K562 (cell line): ENCODE measurements around the gene SCAP. TPM values are rescaled to one million over a fixed set of nuclear protein-coding genes. Genes with fewer than 3 reads are reported as not detected.

Experiments used
- CHD1 ChIP-seq: fragments of 200-600 bp; sonication (generic); IDR thresholded peaks from one replicate; pipeline ENCODE4 v1.6.1; 2012; ENCODE audit warnings: mild to moderate bottlenecking, moderate library complexity, low read length, inconsistent platforms
- CHD4 ChIP-seq: fragments of 200-600 bp; sonication (generic); IDR thresholded peaks from 3 replicates; pipeline ENCODE4 v1.6.1; 2012; ENCODE audit warnings: low read depth, mild to moderate bottlenecking, mixed read lengths, low read length, inconsistent platforms; ENCODE audit not compliant: insufficient read depth, insufficient replicate concordance, poor library complexity, severe bottlenecking
- EP300 ChIP-seq: IDR thresholded peaks from 2 replicates; pipeline ENCODE4 v1.6.1; 2012; ENCODE audit warnings: low read length, improper control_type of control experiment
- JUN ChIP-seq, 2 experiments: sonication (generic) in 1 of 2; formaldehyde crosslinking in 1 of 2; IDR thresholded peaks; 2 replicates each; pipeline versions ENCODE4 v1.6.1 to v1.8.0; 2012 to 2022; ENCODE audit warnings: borderline replicate concordance in 2 of 2, mild to moderate bottlenecking in 2 of 2, improper control_type of control experiment in 1 of 2, low read depth in 1 of 2, low read length in 1 of 2, missing genetic modification reagents in 1 of 2
- KLF13 ChIP-seq: fragments of 450-650 bp; IDR thresholded peaks from 2 replicates; pipeline ENCODE4 v1.6.1; 2016; ENCODE audit warnings: missing genetic modification characterization, low read depth, mild to moderate bottlenecking, missing compliant biosample characterization, moderate library complexity, borderline replicate concordance
- MCM2 ChIP-seq: fragments of 450-650 bp; IDR thresholded peaks from 2 replicates; pipeline ENCODE4 v1.6.1; 2017; ENCODE audit warnings: low read depth, mild to moderate bottlenecking
- MYC ChIP-seq, 2 experiments: fragments of 250-450 bp in 1 of 2; sonication (Bioruptor Pico) in 1 of 2; IDR thresholded peaks; 2 replicates each; pipeline versions ENCODE4 v1.5.1 to v1.6.1; 2012 to 2021; ENCODE audit warnings: low read depth in 2 of 2, borderline replicate concordance in 1 of 2, improper control_type of control experiment in 1 of 2, low read length in 1 of 2, mild to moderate bottlenecking in 1 of 2, moderate library complexity in 1 of 2
- PTBP1 ChIP-seq: fragments of 200-400 bp; formaldehyde crosslinking; IDR thresholded peaks from 2 replicates; pipeline ENCODE4 v1.6.1; 2017; ENCODE audit warnings: low read depth, low read length
- SP2 ChIP-seq: IDR thresholded peaks from 2 replicates; pipeline ENCODE4 v1.6.1; 2011; ENCODE audit warnings: mild to moderate bottlenecking, low read depth, low read length, moderate library complexity; ENCODE audit not compliant: poor library complexity, severe bottlenecking; ENCODE audit errors: extremely low read depth
- TAF1 ChIP-seq: IDR thresholded peaks from 2 replicates; pipeline ENCODE4 v1.6.1; 2011; ENCODE audit warnings: mild to moderate bottlenecking, low read length, moderate library complexity; ENCODE audit not compliant: insufficient read depth, control insufficient read depth, severe bottlenecking; ENCODE audit errors: extremely low read depth
- ZNF444 ChIP-seq: fragments of 250-450 bp; sonication (Bioruptor Pico); IDR thresholded peaks from 2 replicates; pipeline ENCODE4 v1.4.0; 2020; ENCODE audit warnings: mild to moderate bottlenecking, moderate library complexity
- ZNF589 ChIP-seq: fragments of 200-800 bp; sonication (Bioruptor generic); IDR thresholded peaks from 2 replicates; pipeline ENCODE4 v1.6.1; 2016; ENCODE audit warnings: low read depth, missing genetic modification characterization, missing compliant biosample characterization
- polyA plus RNA-seq, 8 experiments: library from polyadenylated mRNA; depleted of rRNA in 4 of 8; stranded (reverse) in 5 of 8; unstranded in 3 of 8; fragments of >200 nt; fragmentation: Nextera tagmentation in 2 of 8; fragmentation: Illumina TruSeq in 1 of 8; extraction: Ambion mirVana in 2 of 8; extraction: Trizol in 1 of 8; gene quantifications; 2 replicates each; pipeline versions ENCODE4 v1.2.1 to v1.2.3, GENCODE V29; 2011 to 2014; ENCODE audit warnings: inconsistent platforms in 1 of 8, missing spikeins in 1 of 8
- total RNA-seq, 7 experiments: library from RNA; depleted of rRNA in 6 of 7; stranded (reverse); fragments of >200 nt in 6 of 7; fragmentation: Illumina TruSeq in 2 of 7; extraction: Trizol in 2 of 7; gene quantifications; 2 replicates each; pipeline versions ENCODE4 v1.2.1 to v1.2.3, GENCODE V29; 2011 to 2021; ENCODE audit warnings: low replicate concordance in 1 of 7
- TF ChIP-seq, protein P1 (sequence below), 2 experiments: fragments of 150-350 bp in 1 of 2; IDR thresholded peaks; 2 replicates each; pipeline ENCODE4 v1.6.1; 2012 to 2016; ENCODE audit warnings: low read depth in 2 of 2, low read length in 2 of 2, mild to moderate bottlenecking in 1 of 2, moderate library complexity in 1 of 2
- TF ChIP-seq, protein P2 (sequence below): fragments of 450-650 bp; IDR thresholded peaks from 2 replicates; pipeline ENCODE4 v1.7.1; 2018; ENCODE audit warnings: mild to moderate bottlenecking, low read depth; ENCODE audit not compliant: partially characterized antibody

SCAP gene
- total and polyA plus RNA-seq, 9 of the 15 experiments (the other 6 are each of a cell fraction or from before 2014, with no cell fraction given), result 2.6 to 104 (median 37.8) TPM

DNA sequence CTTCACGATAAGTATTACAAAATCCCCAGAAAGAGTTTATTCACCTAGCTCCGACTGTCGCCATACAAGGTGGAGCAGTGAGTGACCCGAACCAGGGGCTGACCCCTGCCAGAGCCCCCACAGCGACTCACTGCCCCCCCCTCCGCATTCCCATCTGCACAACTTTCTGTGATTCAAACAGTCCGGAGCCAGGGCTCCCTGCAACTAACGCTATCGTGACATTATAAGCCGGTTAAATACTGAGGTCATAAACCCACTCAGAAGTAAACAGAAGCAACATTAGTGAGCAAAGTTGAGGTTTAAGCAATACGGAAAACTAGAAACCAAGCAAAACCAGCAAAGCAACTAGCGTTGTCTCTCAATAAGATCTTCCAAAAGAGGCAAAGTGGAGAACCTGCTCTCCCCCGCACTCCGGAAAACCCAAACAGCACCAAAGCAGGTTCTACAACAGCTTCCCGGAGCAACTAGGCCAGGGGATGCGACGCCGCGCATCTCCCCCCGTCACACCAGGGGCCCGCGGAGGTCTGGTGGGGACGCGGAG lies 642 bp downstream of the SCAP start (continued):
- no peak for TF ChIP-seq MYC (IDR thresholded peaks at IDR 0.05; ENCODE audit: low read depth, low read length)
- no peak for TF ChIP-seq MYC (CRISPR knock-in tag; IDR thresholded peaks at IDR 0.05; ENCODE audit: borderline replicate concordance, low read depth)
- no peak for TF ChIP-seq ZNF444
- peak; percentile 34 for TF ChIP-seq CHD1
- TF ChIP-seq, protein P1, sequence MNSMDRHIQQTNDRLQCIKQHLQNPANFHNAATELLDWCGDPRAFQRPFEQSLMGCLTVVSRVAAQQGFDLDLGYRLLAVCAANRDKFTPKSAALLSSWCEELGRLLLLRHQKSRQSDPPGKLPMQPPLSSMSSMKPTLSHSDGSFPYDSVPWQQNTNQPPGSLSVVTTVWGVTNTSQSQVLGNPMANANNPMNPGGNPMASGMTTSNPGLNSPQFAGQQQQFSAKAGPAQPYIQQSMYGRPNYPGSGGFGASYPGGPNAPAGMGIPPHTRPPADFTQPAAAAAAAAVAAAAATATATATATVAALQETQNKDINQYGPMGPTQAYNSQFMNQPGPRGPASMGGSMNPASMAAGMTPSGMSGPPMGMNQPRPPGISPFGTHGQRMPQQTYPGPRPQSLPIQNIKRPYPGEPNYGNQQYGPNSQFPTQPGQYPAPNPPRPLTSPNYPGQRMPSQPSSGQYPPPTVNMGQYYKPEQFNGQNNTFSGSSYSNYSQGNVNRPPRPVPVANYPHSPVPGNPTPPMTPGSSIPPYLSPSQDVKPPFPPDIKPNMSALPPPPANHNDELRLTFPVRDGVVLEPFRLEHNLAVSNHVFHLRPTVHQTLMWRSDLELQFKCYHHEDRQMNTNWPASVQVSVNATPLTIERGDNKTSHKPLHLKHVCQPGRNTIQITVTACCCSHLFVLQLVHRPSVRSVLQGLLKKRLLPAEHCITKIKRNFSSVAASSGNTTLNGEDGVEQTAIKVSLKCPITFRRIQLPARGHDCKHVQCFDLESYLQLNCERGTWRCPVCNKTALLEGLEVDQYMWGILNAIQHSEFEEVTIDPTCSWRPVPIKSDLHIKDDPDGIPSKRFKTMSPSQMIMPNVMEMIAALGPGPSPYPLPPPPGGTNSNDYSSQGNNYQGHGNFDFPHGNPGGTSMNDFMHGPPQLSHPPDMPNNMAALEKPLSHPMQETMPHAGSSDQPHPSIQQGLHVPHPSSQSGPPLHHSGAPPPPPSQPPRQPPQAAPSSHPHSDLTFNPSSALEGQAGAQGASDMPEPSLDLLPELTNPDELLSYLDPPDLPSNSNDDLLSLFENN (IDR thresholded peaks at IDR 0.05; ENCODE audit: low read depth in 2 of 2, low read length in 2 of 2), result no peak
- TF ChIP-seq, protein P2, sequence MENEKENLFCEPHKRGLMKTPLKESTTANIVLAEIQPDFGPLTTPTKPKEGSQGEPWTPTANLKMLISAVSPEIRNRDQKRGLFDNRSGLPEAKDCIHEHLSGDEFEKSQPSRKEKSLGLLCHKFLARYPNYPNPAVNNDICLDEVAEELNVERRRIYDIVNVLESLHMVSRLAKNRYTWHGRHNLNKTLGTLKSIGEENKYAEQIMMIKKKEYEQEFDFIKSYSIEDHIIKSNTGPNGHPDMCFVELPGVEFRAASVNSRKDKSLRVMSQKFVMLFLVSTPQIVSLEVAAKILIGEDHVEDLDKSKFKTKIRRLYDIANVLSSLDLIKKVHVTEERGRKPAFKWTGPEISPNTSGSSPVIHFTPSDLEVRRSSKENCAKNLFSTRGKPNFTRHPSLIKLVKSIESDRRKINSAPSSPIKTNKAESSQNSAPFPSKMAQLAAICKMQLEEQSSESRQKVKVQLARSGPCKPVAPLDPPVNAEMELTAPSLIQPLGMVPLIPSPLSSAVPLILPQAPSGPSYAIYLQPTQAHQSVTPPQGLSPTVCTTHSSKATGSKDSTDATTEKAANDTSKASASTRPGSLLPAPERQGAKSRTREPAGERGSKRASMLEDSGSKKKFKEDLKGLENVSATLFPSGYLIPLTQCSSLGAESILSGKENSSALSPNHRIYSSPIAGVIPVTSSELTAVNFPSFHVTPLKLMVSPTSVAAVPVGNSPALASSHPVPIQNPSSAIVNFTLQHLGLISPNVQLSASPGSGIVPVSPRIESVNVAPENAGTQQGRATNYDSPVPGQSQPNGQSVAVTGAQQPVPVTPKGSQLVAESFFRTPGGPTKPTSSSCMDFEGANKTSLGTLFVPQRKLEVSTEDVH, result no peak
- peak; percentile 75; the same call in 1 of the 2 replicates for TF ChIP-seq ZNF589 (CRISPR knock-in tag)
- TF ChIP-seq KLF13, result no peak
- no peak for TF ChIP-seq SP2
- 0 out of 2 replicates have a peak, but pooled peaks have one; percentile 6 for TF ChIP-seq PTBP1
- no peak for TF ChIP-seq EP300
- peak; percentile 38 for TF ChIP-seq TAF1
- TF ChIP-seq CHD4, result peak; percentile 4
- no peak for TF ChIP-seq JUN (IDR thresholded peaks at IDR 0.05; ENCODE audit: borderline replicate concordance, low read depth, low read length)
- no peak for TF ChIP-seq JUN (CRISPR knock-in tag; IDR thresholded peaks at IDR 0.05; ENCODE audit: borderline replicate concordance)
- TF ChIP-seq MCM2, result no peak
